SK-N-SH (cell line): ENCODE results near the gene TMEM131L. TPM values are rescaled to one million over a fixed set of nuclear protein-coding genes. Genes with fewer than 3 reads are reported as not detected.

Experiments used
- CTCF ChIA-PET: fragments of 300-600, 350-600 bp; formaldehyde crosslinking; extraction: SDS; loops from one replicate; lab custom pipeline; 2021; lab: Yijun Ruan, JAX
- POLR2A ChIA-PET: fragments of 350-600 bp; sonication (Branson Sonifier 250); formaldehyde crosslinking; extraction: SDS; loops from one replicate; lab custom pipeline; 2020; ENCODE audit warnings: antibody characterized with exemption, inconsistent platforms; lab: Yijun Ruan, JAX
- DNase-seq: peaks from one replicate; pipeline ENCODE4 v3.0.0; 2012
- H2AFZ ChIP-seq: fragments of 200-600 bp; sonication (generic); 2 replicates; pipeline ENCODE4 v1.8.1; 2016; ENCODE audit warnings: antibody characterized with exemption, mild to moderate bottlenecking, low read depth
- H3F3A ChIP-seq: fragments of 200-600 bp; sonication (generic); replicated peaks from 2 replicates; pipeline ENCODE3; 2016; ENCODE audit warnings: antibody characterized with exemption, mild to moderate bottlenecking; ENCODE audit not compliant: insufficient read depth
- H3K27ac ChIP-seq, 2 experiments: fragments of 200-500 bp in 1 of 2; fragments of 200-600 bp in 1 of 2; sonication (Bioruptor generic) in 1 of 2; sonication (generic), shearing (Covaris generic) in 1 of 2; 2 replicates each; pipeline versions ENCODE4 v1.5.1 to v1.6.1; 2014 to 2016; ENCODE audit warnings: low read depth in 2 of 2, inconsistent platforms in 1 of 2, low read length in 1 of 2, mild to moderate bottlenecking in 1 of 2, mixed read lengths in 1 of 2
- H3K27me3 ChIP-seq: fragments of 200-600 bp; sonication (generic), shearing (Covaris generic); 2 replicates; pipeline ENCODE4 v1.6.1; 2016; ENCODE audit warnings: mixed run types; ENCODE audit not compliant: insufficient read depth
- H3K36me3 ChIP-seq, 2 experiments: fragments of 200-500 bp in 1 of 2; fragments of 200-600 bp in 1 of 2; sonication (Bioruptor generic) in 1 of 2; sonication (generic) in 1 of 2; replicated peaks in 1 of 2; 2 replicates each; pipeline versions ENCODE3 to v1.5.1; 2014 to 2016; ENCODE audit warnings: low read length in 1 of 2, mild to moderate bottlenecking in 1 of 2; ENCODE audit not compliant: insufficient read depth in 2 of 2, control insufficient read depth in 1 of 2
- H3K4me1 ChIP-seq, 2 experiments: fragments of 200-500 bp in 1 of 2; fragments of 200-600 bp in 1 of 2; sonication (Bioruptor generic) in 1 of 2; sonication (generic), shearing (Covaris generic) in 1 of 2; 2 replicates each; pipeline versions ENCODE4 v1.5.1 to v1.6.1; 2014 to 2016; ENCODE audit warnings: low read depth in 1 of 2, low read length in 1 of 2, mixed run types in 1 of 2; ENCODE audit not compliant: insufficient read depth in 2 of 2, control insufficient read depth in 1 of 2
- H3K4me2 ChIP-seq: fragments of 200-600 bp; sonication (generic), shearing (Covaris generic); 2 replicates; pipeline ENCODE4 v1.6.1; 2017; ENCODE audit warnings: mixed run types
- H3K4me3 ChIP-seq, 2 experiments: fragments of 200-500 bp in 1 of 2; fragments of 200-600 bp in 1 of 2; sonication (Bioruptor generic) in 1 of 2; sonication (generic), shearing (Covaris generic) in 1 of 2; 2 replicates each; pipeline versions ENCODE4 v1.5.1 to v1.8.1; 2014 to 2016; ENCODE audit warnings: low read depth in 2 of 2, inconsistent platforms in 1 of 2, low read length in 1 of 2, mild to moderate bottlenecking in 1 of 2, mixed read lengths in 1 of 2, moderate library complexity in 1 of 2
- H3K79me2 ChIP-seq: fragments of 200-600 bp; sonication (generic); 2 replicates; pipeline ENCODE4 v1.8.1; 2017; ENCODE audit warnings: mild to moderate bottlenecking; ENCODE audit not compliant: insufficient read depth
- H3K9ac ChIP-seq: fragments of 200-600 bp; sonication (generic); 2 replicates; pipeline ENCODE4 v1.6.1; 2017; ENCODE audit warnings: mixed run types
- H3K9me2 ChIP-seq: fragments of 200-600 bp; sonication (generic); 2 replicates; pipeline ENCODE4 v1.6.1; 2017; ENCODE audit warnings: mixed run types
- H3K9me3 ChIP-seq: fragments of 200-600 bp; sonication (generic); 2 replicates; pipeline ENCODE4 v1.6.1; 2017; ENCODE audit warnings: mixed run types, mild to moderate bottlenecking, moderate library complexity
- H4K20me1 ChIP-seq: fragments of 200-600 bp; sonication (generic); 2 replicates; pipeline ENCODE4 v1.6.1; 2017; ENCODE audit warnings: mild to moderate bottlenecking, mixed run types; ENCODE audit not compliant: insufficient read depth
- CHD2 ChIP-seq: fragments of 150-350 bp; IDR thresholded peaks from 2 replicates; pipeline ENCODE4 v1.6.1; 2018; ENCODE audit warnings: low read length; ENCODE audit not compliant: partially characterized antibody
- ELF1 ChIP-seq: IDR thresholded peaks from 2 replicates; pipeline ENCODE4 v1.4.0; 2012
- FOXM1 ChIP-seq: IDR thresholded peaks from 2 replicates; pipeline ENCODE4 v1.4.0; 2012; ENCODE audit warnings: low read depth, mild to moderate bottlenecking
- GABPA ChIP-seq: IDR thresholded peaks from 2 replicates; pipeline ENCODE4 v1.4.0; 2012; ENCODE audit warnings: low read depth, mild to moderate bottlenecking
- GATA2 ChIP-seq: sonication (generic); formaldehyde crosslinking; IDR thresholded peaks from 2 replicates; pipeline ENCODE4 v1.5.0; 2020; ENCODE audit warnings: mild to moderate bottlenecking, missing genetic modification reagents
- MAX ChIP-seq: IDR thresholded peaks from 2 replicates; pipeline ENCODE4 v1.4.0; 2012; ENCODE audit warnings: low read depth
- MXI1 ChIP-seq: IDR thresholded peaks from 2 replicates; pipeline ENCODE4 v1.6.1; 2012; ENCODE audit warnings: mild to moderate bottlenecking, low read depth, low read length, improper control_type of control experiment
- NFIC ChIP-seq: IDR thresholded peaks from 2 replicates; pipeline ENCODE4 v1.4.0; 2012; ENCODE audit warnings: borderline replicate concordance
- PBX3 ChIP-seq: IDR thresholded peaks from 2 replicates; pipeline ENCODE4; 2012
- POLR2AphosphoS5 ChIP-seq: IDR thresholded peaks from 2 replicates; pipeline ENCODE4 v1.6.1; 2012; ENCODE audit warnings: low read depth, low read length
- RAD21 ChIP-seq: IDR thresholded peaks from 2 replicates; pipeline ENCODE4 v1.6.1; 2012; ENCODE audit warnings: mild to moderate bottlenecking, low read length
- RCOR1 ChIP-seq: fragments of 150-350 bp; IDR thresholded peaks from 2 replicates; pipeline ENCODE4 v1.6.1; 2017; ENCODE audit warnings: antibody characterized with exemption, low read length
- RFX5 ChIP-seq: IDR thresholded peaks from 2 replicates; pipeline ENCODE4 v1.6.1; 2012; ENCODE audit warnings: mild to moderate bottlenecking, improper control_type of control experiment, low read length
- SIN3A ChIP-seq: IDR thresholded peaks from 2 replicates; pipeline ENCODE4 v1.6.1; 2012; ENCODE audit warnings: low read depth, mild to moderate bottlenecking, low read length, moderate library complexity, borderline replicate concordance
- SMC3 ChIP-seq: IDR thresholded peaks from 2 replicates; pipeline ENCODE4 v1.6.1; 2012; ENCODE audit warnings: low read depth, low read length, improper control_type of control experiment
- TCF12 ChIP-seq: IDR thresholded peaks from 2 replicates; pipeline ENCODE4 v1.4.0; 2012
- USF1 ChIP-seq: IDR thresholded peaks from 2 replicates; pipeline ENCODE4 v1.4.0; 2012; ENCODE audit warnings: low read depth, borderline replicate concordance
- WGBS: methylation state at CpG from one replicate; pipeline ENCODE4 v1.1.6; 2017; ENCODE audit warnings: low lambda C conversion rate; 5-methylcytosine and 5-hydroxymethylcytosine counted together
- polyA plus RNA-seq, 3 experiments: library from polyadenylated mRNA; depleted of rRNA; stranded (reverse); fragments of >200 nt; gene quantifications; 2 replicates each; pipeline ENCODE4 v1.2.3, GENCODE V29; 2012
- TF ChIP-seq, protein P1 (sequence below): IDR thresholded peaks from 2 replicates; pipeline ENCODE4 v1.6.1; 2012; ENCODE audit warnings: mild to moderate bottlenecking, low read depth, low read length, moderate library complexity
- TF ChIP-seq, protein P2 (sequence below): fragments of 200-600 bp; sonication (generic); IDR thresholded peaks from 2 replicates; pipeline ENCODE4 v1.6.1; 2017; ENCODE audit warnings: antibody characterized with exemption, mild to moderate bottlenecking, moderate library complexity

TMEM131L gene
- polyA plus RNA-seq, 1 of the 3 experiments (the other 2 are of a cell fraction), result 6.2 TPM

- no peaks in the 10 kb centered on the region; a peak in 1 of 4 replicates for H3K4me1 ChIP-seq
- ChIA-PET POLR2A (no interaction called here), CTCF (interaction anchor here (0.8 to 4.3 kb wide), 3 partner anchors 9 to 297 kb away, joined by 4 to 46 read pairs (median 25); partner anchors contain the start of gene MND1)
- TF ChIP-seq POLR2AphosphoS5 (no peak), SIN3A (no peak), MXI1 (no peak), GATA2 (CRISPR knock-in tag) (no peak), SMC3 (no peak), TCF12 (no peak), GABPA (no peak)
- TF ChIP-seq, protein P1, sequence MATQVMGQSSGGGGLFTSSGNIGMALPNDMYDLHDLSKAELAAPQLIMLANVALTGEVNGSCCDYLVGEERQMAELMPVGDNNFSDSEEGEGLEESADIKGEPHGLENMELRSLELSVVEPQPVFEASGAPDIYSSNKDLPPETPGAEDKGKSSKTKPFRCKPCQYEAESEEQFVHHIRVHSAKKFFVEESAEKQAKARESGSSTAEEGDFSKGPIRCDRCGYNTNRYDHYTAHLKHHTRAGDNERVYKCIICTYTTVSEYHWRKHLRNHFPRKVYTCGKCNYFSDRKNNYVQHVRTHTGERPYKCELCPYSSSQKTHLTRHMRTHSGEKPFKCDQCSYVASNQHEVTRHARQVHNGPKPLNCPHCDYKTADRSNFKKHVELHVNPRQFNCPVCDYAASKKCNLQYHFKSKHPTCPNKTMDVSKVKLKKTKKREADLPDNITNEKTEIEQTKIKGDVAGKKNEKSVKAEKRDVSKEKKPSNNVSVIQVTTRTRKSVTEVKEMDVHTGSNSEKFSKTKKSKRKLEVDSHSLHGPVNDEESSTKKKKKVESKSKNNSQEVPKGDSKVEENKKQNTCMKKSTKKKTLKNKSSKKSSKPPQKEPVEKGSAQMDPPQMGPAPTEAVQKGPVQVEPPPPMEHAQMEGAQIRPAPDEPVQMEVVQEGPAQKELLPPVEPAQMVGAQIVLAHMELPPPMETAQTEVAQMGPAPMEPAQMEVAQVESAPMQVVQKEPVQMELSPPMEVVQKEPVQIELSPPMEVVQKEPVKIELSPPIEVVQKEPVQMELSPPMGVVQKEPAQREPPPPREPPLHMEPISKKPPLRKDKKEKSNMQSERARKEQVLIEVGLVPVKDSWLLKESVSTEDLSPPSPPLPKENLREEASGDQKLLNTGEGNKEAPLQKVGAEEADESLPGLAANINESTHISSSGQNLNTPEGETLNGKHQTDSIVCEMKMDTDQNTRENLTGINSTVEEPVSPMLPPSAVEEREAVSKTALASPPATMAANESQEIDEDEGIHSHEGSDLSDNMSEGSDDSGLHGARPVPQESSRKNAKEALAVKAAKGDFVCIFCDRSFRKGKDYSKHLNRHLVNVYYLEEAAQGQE, result no peak
- H3K9me3 ChIP-seq, result no peaks in the 10 kb centered on the region
- H3K27me3 ChIP-seq, result no peaks in the 10 kb centered on the region
- no peak for DNase-seq
- H3K36me3 ChIP-seq, result no peaks in the 10 kb centered on the region
- 91% methylated on average over 7 of the region's 7 CpGs for WGBS
- H3K79me2 ChIP-seq, result no peaks in the 10 kb centered on the region
- no peaks in the 10 kb centered on the region for H3F3A ChIP-seq
- H3K4me2 ChIP-seq, result no peak overlapping the region
- H3K4me3 ChIP-seq, result no peak overlapping the region
- H3K27ac ChIP-seq, result no peak overlapping the region
- no peaks in the 10 kb centered on the region for H4K20me1 ChIP-seq
- H2AFZ ChIP-seq, result no peak overlapping the region
- no peak overlapping the region for H3K9ac ChIP-seq
- H3K9me2 ChIP-seq, result no peaks in the 10 kb centered on the region
These were observed 175.4 kb downstream of the TMEM131L start for GRCh38 chr4:153641532-153641931.

- CTCF ChIA-PET, result interaction anchor here (0.6 to 4.3 kb wide), 42 partner anchors 8 to 1279 kb away, joined by 3 to 46 read pairs (median 3); partner anchors contain the start of genes MND1 and TLR2
- TF ChIP-seq FOXM1, result no peak
- TF ChIP-seq RCOR1, result no peak
- no peak for TF ChIP-seq MXI1
- TF ChIP-seq GATA2 (CRISPR knock-in tag), result no peak
- peak; percentile 75 for TF ChIP-seq ELF1
- TF ChIP-seq CHD2, result no peak
- TF ChIP-seq NFIC, result no peak
- TF ChIP-seq, protein P2, sequence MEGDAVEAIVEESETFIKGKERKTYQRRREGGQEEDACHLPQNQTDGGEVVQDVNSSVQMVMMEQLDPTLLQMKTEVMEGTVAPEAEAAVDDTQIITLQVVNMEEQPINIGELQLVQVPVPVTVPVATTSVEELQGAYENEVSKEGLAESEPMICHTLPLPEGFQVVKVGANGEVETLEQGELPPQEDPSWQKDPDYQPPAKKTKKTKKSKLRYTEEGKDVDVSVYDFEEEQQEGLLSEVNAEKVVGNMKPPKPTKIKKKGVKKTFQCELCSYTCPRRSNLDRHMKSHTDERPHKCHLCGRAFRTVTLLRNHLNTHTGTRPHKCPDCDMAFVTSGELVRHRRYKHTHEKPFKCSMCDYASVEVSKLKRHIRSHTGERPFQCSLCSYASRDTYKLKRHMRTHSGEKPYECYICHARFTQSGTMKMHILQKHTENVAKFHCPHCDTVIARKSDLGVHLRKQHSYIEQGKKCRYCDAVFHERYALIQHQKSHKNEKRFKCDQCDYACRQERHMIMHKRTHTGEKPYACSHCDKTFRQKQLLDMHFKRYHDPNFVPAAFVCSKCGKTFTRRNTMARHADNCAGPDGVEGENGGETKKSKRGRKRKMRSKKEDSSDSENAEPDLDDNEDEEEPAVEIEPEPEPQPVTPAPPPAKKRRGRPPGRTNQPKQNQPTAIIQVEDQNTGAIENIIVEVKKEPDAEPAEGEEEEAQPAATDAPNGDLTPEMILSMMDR, result peak; percentile 67
- peak; percentile 47 for TF ChIP-seq PBX3
- TF ChIP-seq RAD21, result peak; percentile 75
- no peak for TF ChIP-seq USF1
- no peak for TF ChIP-seq RFX5
- no peak for TF ChIP-seq MAX
- TF ChIP-seq GABPA, result no peak
These were observed 177.5 kb downstream of the TMEM131L start for GRCh38 chr4:153643406-153644383.

More at GRCh38 chr4:153643406-153644383, 177.5 kb downstream of the TMEM131L start:
- DNase-seq, result peak; percentile 69
- Histone ChIP-seq H3K27ac (no peak overlapping the region), H3K79me2 (no peaks in the 10 kb centered on the region), H3K4me3 (no peak overlapping the region), H3K9ac (no peak overlapping the region), H3K27me3 (no peaks in the 10 kb centered on the region), H4K20me1 (no peaks in the 10 kb centered on the region), H3K9me2 (no peaks in the 10 kb centered on the region), H3K4me2 (no peak overlapping the region), H3K9me3 (no peaks in the 10 kb centered on the region), H2AFZ (peak overlapping the region; percentile 92), H3F3A (no peaks in the 10 kb centered on the region), H3K4me1 (no peaks in the 10 kb centered on the region; a peak in 1 of 4 replicates), H3K36me3 (no peaks in the 10 kb centered on the region)
- POLR2A ChIA-PET, result no interaction called here
- 72% methylated on average over 9 of the region's 9 CpGs for WGBS
